GM21528 (cell line): ENCODE measurements around the gene KRT6B.
"Not testable (repeated sequence)": the region's sequence is repeated elsewhere in the genome, so short reads cannot be mapped to it uniquely, and the experiment has no call there.

Source experiments
- ATAC-seq: cut with Tn5 transposase; IDR thresholded peaks from one replicate; pipeline ENCODE4 v1.9.1; 2021; ENCODE audit warnings: mild to moderate bottlenecking, moderate library complexity; ENCODE audit not compliant: unreplicated experiment, low FRiP score

Gene KRT6B

DNA sequence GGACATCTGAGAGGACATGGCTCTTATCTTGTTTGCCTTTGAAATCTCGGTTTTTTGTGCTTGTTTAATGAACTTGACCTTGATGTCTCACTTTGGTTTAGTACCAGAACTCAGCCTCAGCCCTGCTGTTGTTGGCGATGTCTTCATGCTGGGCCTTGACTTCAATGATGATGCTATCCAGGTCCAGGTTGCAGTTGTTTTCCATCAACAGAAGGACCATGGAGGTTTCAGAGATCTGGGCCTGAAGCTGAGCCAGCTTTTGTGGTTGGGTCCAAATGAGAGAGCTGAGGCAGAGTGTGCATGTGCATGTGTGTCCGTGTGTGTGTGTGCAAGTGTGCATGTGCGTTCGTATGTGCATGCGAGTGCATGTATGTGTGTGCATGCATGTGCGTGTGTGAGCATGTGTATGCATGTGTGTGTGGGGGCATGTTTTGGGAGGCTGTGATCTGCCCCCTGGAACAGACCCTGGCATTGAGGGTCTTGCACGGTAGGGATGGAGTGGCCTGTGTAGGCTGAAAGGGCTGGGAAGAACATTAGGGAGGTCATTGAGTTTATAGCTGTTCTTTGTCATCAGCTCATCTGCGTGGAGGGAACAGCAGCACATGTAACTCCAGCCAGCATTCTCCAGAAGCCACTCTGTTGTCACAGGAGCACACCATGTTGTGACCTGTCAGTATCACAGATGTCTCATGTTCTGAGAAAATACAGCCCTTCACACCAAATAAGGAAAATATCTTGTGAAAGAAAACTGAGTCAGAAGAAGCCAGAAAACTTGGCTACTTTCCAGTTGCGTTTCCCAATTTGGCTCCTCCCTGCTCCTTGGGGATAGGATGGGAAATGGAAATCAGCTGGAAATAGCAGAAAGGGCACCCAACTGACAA, 35.8 kb downstream of the KRT6B start:
- no peak for ATAC-seq

DNA sequence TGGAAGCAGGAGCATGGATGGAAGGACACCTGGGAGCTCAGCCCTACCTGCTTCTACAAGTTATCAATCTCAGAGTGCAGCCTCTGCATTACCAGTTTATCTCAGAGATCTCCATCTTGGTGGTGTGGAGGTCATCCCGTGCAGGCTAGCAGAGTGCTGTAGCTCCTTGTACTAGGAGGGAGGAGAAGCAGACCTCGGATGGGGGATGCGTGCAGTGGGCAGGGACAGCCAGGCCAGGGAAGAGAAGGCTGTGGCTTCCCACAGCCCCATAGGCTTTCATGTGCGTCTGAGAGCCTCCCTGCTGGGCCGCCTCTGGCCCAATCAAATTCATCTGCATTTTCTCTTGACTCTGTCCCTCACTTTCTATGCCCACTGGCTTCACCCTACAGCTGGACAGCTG, 37.0 kb downstream of the KRT6B start:
- no peak for ATAC-seq

DNA sequence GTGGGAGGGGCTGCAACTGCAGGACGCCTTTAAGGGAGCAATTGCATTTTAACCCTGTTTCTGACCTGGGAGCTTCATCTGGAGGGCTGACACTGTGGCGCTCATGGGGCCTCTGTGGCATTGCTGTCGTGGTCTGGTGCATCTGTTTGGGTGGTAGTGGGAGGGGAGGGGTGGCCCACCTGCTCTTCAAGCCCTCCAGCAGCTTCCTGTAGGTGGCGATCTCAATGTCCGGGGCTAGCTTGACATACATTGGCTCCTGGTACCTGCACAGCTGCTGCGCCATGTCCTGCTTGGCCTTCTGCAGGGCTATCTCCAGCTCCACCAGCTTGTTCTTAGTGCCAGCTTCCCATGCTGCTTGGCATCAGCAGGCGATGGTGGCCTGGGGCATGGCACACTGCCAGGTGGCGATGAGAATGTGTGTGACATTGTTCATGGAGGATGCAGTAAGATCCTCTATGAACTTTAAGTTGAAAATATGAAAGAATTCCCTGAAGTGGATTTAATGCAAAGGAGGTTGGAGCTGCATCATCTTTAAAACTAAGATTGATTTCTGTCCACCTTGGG, 38.1 kb downstream of the KRT6B start:
- ATAC-seq = no peak

DNA sequence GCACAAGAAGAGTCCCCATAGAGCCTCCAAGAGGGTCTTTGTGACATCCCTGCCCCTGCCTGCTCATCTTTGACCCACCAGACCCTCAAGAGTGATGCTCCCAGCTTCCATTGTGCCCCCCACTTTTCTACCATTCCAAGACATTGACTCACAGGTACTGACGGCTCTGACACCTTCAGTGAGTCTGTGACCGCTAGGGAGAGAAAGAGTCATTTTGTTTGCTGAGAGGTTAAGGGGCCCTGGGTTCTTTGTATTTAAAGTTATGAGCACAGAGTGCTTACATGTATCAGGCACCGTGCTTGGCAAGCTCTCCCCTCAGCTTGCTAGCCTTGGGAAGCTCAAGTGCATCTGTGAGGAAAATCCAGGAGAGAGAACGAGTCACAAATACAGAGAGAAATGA, 38.7 kb downstream of the KRT6B start:
- no peak for ATAC-seq

DNA sequence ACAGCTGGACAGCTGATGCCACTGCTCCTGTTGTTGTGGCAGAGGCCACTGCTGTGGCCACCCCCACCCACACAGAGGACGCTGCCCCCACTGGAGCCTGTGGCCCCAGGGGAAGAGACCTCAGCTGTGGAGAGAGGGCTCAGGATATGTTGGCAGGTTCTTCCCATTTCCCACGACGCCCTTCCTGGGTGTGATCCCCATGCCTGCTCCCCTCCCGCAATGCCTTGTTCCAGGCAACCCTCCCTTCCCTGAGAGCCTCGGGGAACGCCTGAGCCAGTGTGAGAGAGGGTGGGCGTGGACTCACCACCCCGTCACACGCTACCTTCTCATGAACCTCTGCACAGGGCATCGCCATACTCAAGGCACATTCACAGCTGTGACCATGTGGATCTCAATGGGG, 40.1 kb downstream of the KRT6B start:
- ATAC-seq = no peak

DNA sequence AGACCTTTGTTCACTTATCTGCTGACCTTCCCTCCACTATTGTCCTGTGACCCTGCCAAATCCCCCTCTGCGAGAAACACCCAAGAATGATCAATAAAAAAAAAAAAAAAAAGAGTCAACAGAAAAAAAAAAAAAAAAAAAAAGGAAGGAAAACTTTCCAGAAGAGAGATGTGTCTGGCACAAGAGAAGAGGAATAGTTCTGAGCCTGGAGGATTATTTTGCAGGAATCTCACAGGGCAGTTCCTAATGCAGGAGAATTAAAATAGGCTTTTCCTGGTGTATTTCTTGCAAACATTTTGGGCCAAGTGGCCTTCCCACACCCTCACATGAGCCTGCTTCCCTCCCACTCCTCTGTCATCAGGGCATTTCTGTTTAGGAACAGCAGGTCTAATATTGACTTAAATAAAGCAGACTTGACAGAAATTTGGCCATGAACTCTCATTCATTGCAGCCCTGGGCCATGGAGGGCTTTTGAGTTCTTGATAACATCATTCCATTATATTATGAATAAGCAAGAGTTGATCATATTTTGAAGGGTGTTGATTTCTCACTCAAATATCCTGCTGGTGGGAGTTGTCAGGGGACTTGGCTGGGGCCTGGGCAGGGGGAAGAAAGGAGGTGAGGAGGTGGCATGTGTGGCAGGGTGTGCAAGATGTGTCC, 41.2 kb downstream of the KRT6B start:
- ATAC-seq = not testable (repeated sequence)

DNA sequence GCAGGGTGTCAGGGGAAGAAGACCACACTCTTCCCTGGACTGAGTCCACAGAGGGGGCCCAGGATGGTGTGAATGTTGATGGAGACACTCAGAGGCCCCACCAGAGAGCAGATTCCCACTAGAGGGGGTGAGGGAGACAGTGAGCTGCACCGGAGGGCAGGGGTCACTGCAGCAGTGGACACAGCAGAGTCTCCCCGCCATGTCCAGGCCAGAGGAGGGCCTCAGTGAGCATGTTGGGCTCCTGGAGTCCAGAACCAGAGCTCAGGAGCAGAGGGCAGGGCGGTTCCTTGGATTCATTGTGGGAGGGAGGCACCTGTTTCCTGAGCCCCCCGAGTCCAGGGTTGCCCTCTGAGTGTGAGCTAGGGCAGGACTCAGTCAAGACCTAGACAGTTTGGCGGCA, 44.0 kb downstream of the KRT6B start:
- ATAC-seq = no peak

DNA sequence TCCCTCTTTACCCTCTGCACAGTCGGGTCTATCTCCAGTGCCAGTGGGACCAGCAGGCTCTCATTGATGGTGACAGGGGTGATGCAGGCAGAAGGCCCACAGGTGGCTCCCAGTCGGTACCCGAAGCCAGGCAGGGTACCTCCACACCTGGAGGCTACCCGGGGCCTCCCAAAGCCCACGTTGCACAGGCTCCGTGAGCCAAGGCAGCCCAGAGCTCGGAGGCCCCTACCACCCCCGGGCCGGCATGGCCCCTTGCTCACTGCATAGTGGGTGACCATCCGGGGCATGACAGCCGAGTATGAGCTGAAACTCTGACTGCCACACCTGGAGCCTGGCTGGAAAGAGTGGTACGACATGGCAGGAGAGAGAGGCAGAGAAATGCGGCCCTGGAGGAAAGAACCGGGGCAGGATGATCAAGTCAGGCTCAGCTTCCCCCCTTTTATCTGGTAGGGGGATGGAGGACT, 46.0 kb downstream of the KRT6B start, which contains the start of gene KRT82:
Gene KRT82, minus strand, starts transcription at position 414 of the 464 bp plus-strand sequence. Its CDS starts 58 bp downstream, at position 356.
- ATAC-seq = no peak

DNA sequence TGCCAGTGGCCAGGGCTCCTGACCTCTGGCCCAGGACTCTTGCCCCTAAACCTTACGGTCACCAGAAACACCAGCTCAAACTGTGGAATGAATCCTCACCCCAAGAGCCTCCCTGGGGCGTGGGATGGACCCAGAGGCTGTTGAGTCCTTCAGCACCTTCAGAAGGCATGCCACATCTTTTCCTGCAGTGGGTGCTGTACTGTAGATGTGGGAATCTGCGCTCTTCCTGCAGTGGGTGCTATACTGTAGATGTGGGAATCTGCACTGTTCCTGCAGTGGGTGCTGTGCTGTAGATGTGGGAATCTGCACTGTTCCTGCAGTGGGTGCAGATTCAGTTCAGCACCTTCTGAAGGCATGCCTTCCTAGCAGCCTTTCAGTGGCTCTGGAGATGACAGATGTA, 47.0 kb downstream of the KRT6B start:
- no peak for ATAC-seq

DNA sequence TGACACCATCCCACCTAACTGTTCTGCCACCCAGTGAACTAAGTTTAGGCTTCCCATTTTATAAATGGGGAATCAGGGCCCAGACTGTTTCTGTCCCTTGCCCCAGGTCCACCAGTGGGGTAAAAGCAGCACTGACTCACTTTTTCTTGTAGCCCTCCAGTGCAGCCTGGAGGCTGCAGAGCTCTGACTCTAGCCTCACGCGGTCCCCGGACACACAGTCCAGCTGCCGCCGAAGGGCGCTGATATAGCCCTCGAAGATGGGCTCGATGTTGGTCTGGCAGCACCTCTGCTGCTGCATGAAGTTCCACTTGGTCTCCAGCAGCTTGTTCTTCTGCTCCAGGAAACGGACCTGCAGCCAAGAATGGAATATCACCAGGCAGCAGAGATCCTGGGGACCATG, 48.4 kb downstream of the KRT6B start:
- ATAC-seq = no peak

DNA sequence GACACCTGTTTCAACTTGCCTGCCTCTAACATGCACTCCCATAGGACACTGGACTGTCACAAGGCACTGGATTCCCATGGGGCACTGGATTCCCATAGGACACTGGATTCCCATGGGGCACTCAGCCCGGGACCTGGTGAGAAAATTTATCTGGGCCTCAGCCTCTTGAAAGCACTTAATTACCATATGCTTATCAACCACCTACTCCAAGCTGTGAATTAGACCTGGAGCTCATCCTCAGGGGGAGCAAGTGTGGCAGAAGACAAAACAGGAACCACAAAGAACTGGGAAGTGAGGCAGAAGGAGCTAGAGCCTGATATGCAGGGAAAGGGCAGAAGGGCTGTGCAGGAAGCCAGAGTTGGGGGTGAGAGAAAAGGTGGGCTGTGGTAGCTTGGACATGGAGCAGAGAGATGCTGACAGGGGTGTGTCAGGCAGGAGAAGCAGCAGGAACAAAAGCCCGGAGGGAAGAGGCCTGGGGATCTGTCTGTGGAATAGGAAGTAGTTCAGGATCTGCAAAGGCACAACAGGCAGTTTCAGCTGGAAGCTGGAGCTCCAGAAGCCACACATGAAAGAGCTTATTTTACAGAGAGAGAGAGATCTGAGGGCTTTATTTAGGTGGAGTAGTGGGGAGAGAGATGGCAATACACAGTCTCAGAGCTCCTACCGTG, 48.9 kb downstream of the KRT6B start:
- ATAC-seq = no peak

DNA sequence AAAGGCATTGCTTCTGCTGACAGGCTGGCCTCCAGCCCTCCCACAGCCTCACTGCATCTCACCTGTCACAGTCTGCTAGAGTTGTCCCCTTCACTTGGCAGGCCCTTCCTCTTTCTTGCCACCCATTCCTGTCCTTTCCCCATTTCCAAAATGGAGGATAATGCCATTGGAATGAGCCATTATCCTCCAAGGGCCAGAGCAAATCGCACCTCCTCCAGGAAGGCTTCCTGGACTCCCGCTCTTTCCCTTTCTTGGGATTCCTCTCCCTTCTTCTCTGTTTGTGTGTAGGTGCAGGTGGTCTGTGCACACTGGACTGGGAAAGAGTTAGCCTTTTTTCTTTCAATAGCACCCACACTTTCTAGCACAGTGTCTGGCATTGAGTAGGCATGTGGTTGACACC, 49.6 kb downstream of the KRT6B start:
- ATAC-seq = no peak

DNA sequence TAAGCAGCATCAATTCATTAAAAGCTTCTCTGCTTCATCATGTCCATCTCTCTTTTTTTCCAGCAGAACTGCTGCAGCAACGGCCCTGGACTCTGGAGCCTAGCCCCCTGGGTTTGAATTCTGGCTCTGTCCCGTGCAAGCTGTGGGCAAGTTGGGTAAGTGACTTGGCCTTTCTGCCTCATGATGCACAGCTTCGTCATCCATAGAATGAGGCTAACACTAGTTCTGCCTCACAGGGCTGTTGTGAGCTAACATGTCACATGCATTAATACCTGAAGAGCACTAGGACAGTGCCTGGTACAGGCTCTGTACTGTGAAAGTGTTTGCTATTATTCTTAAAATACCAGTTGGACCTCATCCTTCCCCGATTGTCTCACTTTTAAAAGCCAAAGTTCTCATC, 50.0 kb downstream of the KRT6B start:
- no peak for ATAC-seq

DNA sequence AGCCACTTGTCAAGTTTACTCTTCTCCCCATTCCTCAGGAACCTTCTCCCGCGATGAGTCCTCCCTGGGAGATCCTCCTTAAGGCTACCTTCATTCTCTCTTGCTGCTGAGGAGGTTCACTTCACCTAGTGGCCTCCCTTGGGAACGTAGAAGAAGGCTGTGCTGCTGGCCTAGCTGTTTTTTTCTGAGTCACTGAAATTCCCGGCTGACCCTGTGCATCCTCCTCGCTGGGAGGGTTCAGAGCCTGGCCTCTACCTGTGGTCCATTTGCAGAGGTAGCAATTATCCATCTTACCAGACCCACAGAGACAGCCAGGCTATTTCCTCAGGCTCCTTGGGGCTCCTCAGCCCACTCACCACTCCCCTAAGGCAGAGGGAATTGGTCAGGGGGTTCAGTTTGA, 50.4 kb downstream of the KRT6B start:
- ATAC-seq = no peak

DNA sequence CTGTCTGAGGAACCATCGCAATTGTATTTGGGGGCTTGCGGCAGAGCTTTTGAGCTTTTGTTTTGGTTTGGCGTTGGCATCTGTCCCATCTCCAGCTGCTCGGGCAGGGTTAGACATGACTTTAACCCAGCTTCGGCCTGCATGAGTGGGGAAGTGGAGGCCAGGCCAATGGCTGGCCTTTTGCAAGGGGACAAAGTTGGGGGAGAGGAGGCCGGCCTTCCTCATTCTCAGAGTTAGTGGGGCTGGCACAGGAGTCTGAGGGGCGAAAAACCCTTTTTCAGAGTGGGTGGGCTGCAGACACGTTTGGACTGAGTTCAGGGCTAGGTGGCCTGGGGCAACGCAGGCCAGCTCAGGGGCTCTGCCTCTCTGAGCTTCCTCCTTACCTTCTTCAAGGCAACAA, 51.0 kb downstream of the KRT6B start:
- ATAC-seq = no peak

DNA sequence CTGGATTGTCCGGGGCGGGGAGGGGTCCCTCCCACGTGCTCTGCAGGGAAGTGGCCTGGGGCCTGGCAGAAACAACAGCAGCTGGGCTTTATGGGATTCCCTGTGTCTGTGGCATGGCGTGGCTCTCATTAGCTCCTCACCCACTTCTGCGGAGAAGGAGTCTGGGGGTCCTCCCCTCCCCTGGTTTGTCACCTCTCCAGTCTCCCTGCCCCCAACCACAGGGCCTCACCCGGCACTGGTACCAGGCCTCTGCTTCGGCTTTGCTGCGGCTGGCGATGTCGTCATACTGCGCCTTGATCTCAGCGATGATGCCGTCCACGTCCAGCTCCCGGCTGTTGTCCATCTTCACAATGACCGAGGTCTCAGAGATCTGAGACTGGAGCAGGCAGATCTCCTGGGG, 52.2 kb downstream of the KRT6B start:
- no peak for ATAC-seq

DNA sequence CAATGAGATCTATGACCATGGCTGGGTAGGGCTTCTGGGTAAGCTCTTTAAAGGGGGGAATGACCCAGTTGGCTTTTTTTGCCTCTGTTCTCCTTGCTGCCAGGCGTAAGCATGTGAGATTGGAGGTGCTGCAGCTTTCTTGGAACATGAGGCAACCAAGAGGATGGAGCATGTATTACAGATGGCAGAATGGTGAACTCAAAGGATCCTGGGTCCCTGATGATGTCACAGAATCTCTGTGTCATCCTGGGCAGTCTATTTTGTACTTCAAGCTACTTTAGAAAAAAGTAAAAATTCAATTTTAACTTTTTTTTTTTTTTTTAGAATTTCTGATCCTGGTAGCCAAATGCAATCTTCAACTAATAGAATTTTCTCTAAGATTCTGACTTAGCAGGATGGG, 53.8 kb downstream of the KRT6B start:
- no peak for ATAC-seq

DNA sequence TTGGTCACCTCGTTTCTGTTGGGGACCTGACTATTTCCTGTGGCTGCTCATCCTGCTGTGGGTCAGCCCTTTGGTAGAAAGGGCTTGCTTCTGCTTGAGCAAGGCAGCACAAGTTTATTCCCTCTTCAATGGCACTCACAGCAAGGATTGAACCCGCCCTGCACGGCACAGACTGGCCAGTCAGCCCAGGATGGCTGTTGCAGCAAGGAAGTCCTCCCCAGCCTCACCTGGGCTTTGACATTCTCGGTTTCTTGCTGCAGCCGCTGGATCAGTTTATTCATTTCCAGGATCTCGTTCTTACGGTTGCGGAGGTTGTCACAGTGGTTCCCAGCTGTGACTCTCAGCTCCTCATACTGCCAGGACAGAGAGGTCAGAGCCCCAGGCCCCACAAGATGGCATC, 55.3 kb downstream of the KRT6B start:
- ATAC-seq = no peak
